Stimulated activated CD8-positive, alpha-beta memory T cell treated with anti-CD3 and anti-CD28 coated beads, Interleukin-2, amount 100 ng/mL, for 1 hour (primary cell): ENCODE results near the gene INTS11.
"Not testable (repeated sequence)": the region's sequence is repeated elsewhere in the genome, so short reads cannot be mapped to it uniquely, and the experiment has no call there.

Experiments
- DNase-seq, 2 donors: peaks; one replicate each; pipeline ENCODE4 v3.0.0-alpha.2; 2020; ENCODE audit warnings: low read depth in 2 of 2

Gene INTS11

DNA sequence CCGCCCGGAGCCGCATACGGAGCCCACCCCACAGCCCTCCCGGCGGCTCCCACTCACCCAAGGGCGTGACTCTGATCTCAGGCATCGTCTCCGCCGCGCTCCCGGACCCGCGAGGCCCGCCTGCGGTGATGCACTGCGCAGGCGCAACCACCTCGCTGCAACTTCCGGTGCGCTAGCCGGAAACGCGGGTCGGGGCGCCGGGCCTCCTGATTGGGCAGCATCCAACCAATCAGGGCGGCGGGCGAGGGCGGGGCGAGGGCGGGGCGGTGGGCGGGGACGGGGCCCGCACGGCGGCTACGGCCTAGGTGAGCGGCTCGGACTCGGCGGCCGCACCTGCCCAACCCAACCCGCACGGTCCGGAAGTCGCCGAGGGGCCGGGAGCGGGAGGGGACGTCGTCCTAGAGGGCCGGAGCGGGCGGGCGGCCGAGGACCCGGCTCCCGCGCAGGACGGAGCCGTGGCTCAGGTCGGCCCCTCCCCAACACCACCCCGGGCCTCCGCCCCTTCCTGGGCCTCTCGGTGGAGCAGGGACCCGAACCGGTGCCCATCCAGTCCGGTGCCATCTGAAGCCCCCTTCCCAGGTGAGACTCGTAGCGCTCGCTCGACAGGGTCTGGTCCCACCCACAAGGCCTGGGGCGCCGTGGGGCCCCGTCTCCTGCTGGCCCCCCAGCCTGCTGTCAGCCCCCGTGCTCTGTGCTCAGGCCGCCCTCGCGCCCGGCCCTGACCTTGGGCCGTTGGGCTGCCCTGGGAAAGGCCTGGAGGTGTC is at the start of gene INTS11, which contains the start of gene CPTP:
Gene INTS11 (minus strand): TSS at position 137 of the 764 bp plus-strand sequence. CDS start 52 bp downstream, at position 85.
Gene CPTP (plus strand): TSS at position 279 of the 764 bp plus-strand sequence. CDS start 2,109 bp downstream, outside the sequence.
- DNase-seq = peak; percentile 91 to 96

DNA sequence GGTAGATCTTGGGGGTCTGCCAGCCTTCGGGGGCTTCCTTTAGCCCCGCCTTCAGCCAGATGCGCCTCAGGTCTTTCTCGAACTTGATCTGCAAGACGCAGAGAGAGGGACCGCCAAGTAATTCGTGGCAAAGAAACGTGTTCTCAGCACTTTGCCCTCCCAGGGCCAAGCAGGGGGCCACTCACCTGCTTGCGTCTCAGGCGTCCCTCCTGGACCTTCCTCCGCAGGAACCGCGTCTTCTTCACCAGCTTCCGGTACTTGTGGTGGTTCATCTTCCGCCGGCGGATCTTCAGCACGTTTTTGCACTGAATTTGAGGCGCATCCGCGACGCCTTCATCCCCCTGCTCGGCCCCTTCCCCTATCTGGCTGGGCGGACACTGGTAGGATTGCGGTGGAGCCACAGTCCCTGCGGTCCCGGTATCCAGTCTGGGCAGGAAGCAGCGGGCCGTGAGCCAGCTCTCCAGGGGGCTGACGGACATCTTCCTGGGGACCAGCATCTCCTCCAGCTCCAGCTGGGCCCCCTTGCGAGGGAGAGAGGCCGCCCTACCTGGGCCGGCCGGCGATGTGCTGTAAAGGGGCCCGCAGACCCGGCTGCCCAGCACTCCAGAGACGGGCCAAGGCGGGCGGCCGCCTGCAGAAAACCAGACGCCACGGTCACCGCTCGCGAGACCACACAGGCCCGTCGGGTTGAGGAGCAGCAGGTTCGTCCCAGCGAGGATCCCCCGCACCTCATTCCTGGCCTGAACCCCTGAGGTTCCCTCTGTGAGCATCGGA is 49.5 kb upstream of the INTS11 start:
- DNase-seq = no peak

DNA sequence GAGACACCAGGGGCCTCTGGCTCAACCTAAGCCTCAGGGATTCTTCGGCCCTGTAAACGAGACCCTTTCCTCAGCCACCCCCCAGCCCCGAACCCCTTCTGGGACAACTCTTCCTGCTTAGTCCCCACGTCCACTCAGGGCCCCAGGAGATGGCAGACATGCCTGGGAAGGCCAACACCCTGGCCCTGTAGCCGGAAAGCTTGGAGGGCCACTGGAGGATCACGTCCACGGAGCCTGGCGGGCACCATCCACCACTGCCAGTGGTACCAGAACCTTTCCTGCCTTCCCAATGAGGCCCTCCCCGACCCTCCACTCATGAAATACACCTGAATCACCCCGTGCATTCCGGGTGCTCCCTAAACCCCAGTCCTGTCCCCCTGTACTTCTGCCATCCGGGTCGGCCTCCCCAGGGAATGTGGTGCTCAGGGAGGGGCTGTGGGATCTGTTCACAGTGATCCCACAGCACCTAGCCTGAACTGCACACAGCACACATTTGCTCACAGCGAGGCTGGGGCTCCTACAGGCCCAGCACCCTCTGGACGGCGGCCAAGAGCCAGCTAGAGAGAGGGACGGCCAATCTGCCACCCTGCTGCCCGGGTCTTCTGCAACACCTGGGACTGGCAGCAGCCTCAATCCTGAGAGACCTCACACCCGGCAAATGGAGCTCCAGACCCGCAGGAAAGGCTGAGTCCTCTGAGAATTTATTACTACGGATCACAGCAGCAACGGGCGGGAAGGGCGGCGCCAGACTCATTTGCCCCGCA is 48.8 kb upstream of the INTS11 start:
- DNase-seq = no peak

DNA sequence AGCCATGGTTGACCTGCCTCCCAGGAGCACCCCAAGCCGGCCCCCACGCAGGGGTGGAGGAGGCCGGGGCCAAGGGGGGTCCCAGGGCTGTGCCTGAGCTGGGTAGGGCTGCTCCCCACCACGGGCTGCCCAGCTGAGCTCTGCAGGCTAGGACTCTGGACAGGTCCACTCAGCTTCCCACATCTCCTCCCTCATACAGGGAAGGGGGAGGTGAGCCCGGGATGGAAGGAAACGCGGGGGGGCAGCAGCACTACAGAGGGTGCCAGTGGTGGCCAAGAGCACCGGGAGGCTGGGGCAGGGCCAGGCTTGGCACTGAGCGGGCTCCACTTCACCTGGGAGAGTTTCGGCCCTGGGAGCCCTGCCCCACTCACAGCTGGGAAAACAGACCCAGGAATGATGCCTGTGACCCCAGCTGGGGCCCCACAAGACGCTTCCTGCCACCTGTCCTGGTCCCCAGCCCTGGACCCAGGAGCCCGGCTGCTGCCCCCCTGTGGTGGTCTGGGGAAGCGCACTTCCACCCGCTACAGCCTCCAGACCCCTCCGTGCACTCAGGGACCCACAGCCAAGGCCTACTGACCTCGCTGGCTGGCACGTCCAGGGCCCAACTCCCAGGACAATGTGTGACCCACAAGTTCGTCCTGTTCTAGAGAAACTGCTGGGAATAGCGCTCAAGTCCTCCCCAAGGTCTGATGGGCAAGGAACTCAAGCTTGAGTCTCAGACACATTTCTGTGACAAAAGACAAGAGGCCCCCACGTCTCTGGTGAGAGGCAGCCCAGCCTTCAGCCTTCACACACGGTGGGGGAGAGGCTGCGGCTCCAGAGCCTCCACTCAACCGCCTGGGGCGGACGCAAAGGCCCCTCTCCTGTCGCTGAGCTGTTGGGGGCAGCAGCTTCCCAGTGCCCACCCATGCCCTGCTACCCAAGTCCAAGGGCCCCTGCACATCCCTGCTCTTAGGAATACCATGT is 47.6 kb upstream of the INTS11 start:
- peak; percentile 59 to 60 for DNase-seq

DNA sequence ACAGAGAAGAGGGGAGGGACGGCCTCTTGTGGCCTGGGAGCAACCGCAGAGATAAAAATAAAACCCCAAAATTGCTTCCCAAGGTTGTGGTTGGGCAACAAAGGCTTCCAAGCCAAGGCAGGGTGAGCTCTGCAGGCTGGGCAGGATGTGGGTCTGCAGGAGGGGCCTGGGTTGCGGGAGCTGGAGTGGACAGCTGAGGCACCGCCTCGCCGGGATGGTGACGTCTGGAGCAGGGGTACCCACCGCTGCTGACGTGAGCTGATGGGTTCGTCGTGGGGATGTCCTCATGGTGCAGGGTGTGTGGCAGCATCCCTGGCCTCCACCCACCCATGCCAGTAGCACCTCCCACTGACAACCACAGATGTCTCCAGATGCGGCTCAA is 46.9 kb upstream of the INTS11 start:
- peak in 1 of 2 donors; percentile 42 for DNase-seq

DNA sequence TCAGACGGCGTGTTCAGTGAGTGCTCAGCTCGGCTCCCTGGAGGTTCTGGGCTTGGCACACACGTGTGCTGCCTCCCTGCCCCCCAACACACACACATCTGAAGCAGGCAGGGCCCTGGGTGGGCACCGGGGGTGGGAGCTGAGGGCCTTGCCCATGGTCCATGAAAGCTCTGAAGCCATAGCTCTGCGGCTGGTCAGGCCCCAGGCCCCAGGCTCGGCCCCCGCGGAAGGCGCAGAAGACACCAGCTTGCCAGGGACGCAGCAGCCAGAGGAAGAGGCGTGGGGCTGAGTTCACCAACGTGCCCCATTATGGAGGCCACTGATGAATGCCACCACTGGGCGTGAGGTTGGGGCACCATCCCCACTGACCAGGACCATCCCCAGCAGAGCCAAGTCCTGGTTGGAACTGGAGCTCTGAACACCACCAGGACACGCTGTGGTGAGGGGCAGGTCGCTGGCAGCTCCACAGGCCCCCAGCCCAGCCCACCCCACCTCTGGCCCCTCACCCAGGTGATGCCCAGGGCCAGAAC is 46.4 kb upstream of the INTS11 start:
- no peak for DNase-seq

DNA sequence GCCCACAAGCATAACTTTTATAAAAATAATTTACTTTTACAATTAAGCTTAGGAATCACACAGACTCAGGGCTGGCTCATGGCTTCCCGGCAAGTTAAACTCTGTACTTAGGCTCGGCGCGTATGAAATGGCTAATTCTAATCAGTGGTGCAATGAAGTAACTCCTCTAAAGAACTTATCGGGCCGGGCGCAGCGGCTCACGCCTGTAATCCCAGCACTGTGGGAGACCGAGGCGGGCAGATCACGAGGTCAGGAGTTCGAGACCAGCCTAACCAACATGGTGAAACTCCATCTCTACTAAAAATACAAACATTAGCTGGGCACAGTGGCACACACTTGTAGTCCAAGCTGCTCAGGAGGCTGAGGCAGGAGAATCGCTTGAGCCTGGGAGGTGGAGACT is 45.6 kb upstream of the INTS11 start:
- DNase-seq = not testable (repeated sequence)

DNA sequence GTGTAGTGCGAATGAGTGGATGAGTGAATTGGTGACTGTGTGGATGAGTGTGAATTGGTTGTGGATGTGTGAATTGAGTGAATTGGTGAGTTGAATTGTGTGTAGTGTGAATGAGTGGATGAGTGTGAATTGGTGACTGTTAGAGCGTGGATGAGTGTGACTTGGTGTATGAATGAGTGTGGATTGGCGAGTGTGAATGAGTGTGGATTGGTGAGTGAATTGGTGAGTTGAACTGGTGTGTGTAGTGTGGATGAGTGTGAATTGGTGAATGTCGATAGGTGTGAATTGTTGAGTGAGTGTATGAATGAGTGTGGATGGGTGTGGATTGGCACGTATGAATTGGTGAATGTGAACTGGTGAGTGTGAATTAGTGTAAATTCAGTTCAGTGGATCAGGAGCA is 42.9 kb upstream of the INTS11 start:
- no peak for DNase-seq

DNA sequence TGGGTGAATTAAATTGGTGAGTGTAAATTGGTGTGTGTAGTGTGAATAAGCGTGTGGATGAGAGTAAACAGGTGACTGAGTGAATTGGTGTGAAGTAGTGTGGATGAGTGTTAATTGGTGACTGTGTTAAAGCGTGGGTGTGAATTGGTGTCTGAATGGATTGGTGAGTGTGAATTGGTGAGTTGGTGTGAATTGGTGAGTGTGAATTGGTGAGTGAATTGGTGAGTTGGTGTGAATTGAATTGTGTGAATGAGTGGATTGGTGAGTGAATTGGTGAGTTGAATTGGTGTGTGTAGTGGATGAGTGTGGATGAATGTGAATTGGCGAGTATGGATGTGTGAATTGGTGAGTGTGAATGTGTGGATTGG is 42.2 kb upstream of the INTS11 start:
- DNase-seq = no peak

DNA sequence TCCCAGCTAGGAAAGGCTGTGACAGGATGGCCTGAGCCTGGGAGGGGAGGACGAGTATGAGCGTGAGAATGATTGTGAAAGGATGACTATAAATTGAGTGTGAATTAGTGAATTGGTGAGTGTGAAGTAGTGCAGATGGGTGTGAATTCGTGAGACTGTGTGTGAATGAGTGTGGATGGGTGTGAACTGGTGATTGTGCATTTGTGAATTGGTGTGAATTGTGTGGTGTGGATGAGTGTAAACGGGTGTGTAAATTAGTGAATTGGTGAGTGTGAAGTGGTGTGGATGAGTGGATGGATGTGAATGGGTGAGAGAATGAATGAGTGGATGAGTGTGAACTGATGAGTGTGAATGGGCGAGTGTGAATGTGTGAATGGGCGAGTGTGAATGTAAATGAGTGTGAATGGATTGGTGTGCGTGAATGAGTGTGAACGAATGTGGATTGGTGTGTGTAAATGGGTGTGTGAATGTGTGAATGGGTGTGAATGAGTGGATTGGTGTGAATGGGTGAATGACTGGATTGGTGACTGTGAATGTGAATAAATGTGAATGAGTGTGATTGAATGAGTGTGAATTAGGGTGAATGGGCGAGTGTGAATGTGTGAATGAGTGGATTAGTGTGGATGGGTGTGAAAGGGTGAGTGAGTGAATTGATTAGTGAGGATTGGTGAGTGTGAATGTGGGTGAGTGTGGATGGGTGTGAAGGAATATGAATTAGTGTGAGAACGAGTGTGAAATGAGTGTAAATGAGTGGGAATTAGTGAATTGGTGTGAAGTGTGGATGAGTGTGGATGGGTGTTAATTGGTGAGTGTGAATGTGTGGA is 41.6 kb upstream of the INTS11 start:
- DNase-seq = no peak

DNA sequence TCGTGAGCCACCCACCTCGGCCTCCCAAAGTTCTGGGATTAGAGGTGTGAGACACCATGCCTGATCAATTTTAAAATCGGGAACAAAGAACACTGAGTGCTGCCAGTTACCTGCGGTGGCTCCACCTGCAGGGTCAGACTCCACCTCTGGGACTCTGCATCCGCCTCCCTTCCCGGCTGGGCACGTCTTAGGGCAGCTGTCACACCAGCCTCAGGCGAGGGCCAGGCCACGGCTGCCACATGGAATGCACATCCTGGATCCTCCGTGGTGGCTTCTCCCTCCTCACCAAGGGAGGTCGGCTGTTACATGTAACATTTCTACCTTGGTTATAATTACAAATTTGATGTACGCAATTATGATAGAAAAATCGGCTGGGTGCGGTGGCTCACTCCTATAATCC is 39.8 kb upstream of the INTS11 start:
- DNase-seq = no peak

DNA sequence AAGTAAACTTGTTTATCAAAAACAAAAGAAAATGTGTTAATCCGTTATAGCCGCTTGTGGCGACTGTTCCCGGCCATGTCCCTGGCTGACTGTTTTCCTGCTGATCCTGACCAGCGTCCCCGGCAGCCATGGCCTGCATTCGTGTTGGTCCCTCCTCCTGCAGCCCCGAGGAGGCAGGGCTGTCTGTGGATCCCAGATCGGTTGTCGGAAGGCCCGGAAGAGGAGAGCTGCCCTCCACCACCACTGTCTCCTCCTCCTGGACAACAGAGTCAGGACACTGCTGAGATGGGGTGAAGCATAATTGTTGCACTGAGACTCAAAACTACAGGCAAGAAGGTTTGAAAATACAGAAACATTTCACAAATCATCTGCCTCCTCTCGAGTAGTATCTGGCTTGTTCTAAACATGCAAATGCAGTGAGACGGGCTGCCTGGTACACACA is 37.5 kb upstream of the INTS11 start:
- no peak for DNase-seq

DNA sequence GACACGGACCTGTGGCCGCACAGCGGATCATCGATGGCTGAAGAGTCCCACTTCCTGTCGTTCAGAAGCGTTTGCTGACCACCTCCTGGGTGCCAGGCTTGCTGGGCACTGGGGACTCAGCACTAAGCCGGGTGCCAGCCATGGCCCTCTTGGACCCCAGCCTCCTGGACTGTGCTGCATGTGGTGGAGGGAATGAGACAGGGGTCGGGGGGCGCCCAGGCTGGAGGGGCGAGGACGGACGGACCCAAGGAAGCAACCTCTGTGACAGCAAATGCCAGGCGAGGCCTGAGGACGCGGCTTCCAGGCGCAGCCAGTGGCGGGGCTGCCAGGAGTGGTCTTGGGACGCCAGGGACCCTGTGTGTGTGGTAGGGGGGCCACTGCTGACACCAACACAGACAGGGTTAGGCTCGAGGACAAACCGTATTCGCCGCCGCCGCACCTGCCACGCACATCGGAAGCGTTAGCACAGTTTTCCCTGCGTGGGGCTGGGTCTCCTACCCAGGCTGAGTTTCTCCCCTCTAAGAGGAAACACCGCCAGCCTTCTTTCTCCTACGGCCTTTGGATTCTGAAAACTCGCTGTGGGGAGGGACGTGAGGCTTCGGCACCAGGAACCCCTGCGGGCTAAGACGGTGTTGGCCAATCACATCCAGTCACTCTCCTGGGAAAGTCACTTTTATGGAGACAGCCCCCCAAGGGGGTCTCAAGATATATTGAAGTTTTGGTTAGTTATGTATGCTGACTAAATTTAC is 36.9 kb upstream of the INTS11 start:
- no peak for DNase-seq

DNA sequence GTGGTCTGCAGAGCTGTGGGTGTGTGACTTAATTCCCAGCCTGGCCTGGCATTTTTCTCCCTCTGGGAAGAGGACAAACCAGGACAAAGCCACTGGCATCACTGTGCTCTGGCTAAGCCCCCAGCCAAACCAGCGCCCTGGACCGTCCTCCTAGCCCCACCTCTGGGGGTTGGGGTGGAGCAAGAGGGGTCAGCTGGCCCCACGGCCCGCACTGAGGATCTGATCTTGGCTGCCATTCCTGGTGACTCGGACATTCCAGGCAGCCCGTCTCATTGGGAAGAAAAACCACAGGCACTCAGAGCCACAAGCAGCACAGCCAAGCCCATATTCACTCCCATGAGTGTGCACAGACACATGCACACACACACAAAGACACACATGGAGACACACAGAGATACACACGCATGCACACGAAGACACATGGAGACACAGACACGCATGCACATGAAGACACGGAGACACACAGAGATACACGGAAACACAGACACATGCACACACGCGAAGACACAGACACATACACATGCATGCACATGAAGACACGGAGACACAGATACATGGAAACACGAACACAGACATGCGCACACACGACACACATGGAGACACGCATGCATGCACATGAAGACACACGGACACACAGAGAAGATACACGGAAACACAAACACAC is 36.2 kb upstream of the INTS11 start:
- DNase-seq = no peak

DNA sequence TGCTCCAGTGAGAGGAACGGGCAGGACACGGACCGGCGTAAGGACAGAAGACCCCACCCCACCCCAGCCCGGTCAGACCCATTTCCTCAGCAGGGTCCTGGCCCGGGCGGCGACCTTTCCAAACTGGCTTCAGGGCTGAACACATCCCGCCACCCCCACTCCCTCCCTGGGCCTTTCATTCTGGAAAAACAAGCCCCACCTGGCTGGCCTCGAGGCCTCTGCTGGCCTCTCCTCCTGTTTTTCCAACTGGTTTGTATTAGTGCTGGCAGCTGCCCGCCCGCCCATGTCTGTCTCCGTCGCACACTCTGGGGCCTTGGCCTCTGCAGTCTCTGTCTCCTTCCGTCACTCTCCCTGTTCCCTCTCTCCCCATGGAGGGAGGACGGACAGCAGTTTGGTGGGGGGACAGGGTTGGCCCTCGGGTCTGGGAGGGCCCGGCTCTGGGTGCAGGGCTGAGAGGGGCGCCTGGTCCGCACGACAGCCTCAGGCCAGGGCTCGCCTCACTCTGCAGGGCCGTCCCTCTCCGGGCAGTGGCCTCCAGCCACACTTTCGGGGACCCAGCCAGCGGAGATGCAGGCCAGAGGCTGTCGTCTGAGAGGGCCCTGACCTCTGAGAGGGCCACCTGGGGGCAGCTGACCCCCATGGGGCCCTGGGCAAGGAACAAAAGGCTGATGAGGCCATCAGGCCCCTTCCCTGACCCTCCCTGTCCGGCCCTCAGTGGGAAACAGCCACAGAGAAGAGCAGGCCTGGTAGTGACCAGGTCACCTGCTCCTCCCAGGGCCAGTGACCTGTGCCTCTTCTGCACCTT is 35.4 kb upstream of the INTS11 start:
- DNase-seq = no peak

DNA sequence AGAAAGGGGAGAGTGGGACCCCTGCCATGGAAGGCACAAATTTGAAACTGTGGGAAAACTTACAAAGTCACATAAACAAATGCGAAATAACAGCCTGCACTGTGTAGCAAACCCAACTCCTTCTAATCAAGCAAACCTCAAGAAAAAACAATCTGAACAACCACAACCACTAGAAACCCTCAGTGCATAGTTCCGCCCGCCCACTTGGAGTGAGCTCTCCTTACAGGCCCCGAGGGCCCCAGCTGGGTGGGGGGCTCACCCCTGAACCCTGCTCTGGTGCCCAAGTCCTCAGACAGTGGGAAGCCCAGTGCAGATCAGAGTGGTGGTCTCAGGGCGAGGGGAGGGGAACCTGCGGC is 34.8 kb upstream of the INTS11 start:
- no peak for DNase-seq

DNA sequence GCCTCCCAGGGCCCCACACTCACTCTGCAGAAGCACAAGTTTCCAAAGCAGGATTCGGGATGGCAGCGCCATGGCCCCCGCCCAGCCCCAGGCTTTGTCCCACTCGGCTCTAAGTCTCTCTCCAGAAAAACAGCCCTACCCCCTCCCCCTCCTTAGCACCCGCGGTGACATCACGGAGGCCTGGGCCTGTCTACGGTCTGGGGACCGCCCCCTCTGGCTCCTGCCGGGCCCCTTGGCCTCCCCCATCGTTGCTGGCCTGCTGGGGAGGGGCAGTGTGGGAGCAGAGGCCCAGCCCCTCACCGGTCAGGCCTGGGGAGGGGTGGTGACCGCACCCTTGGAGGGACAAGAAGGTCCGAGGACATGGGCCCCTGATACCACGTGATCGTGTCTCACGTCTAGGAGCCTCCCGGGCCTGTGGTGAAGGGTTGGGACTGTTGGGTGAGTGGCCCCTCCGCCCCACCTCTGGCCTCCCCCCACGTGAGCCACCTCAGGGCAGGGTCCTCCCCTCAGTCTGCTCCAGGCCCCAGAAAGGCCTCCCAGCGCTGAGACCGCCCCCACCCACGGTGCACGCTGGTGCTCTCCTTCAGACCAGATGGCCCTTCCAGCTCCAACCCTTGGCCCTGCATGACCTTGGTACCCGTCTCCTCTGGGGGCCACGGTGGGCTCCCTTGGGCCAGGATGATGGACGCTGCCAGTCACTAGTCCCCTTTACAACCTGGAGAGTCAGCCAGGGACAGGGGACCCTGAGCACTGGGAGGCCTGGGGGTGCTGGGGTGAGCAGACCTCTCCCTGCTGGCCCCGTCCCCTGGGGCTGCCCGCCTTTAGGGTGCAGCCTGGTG is 34.2 kb upstream of the INTS11 start, which contains the start of gene MXRA8:
Gene MXRA8 (minus strand): TSS at position 123 of the 839 bp plus-strand sequence. CDS start 51 bp downstream, at position 72.
- DNase-seq = no peak
